Mucosa of descending colon (tissue), 3 donors: Measurements from ENCODE around the gene PAN3. TPM values are rescaled to one million over a fixed set of nuclear protein-coding genes. Genes with fewer than 3 reads are reported as not detected.

ENCODE experiments used
- ATAC-seq: fragments of 200-7000 bp; cut with Tn5 transposase; one replicate; pipeline ENCODE4 v1.9.1; 2020; ENCODE audit warnings: mild to moderate bottlenecking, moderate library complexity
- DNase-seq, 3 donors: peaks; one replicate each; pipeline ENCODE4 v3.0.0-alpha.2; 2020
- H3K36me3 ChIP-seq: fragments of 200-600 bp; one replicate; pipeline ENCODE4 v1.8.0; 2021; ENCODE audit warnings: low read depth, mild to moderate bottlenecking
- H3K4me1 ChIP-seq: fragments of 200-600 bp; one replicate; pipeline ENCODE4 v1.8.0; 2021; ENCODE audit warnings: low read depth, mild to moderate bottlenecking
- H3K4me3 ChIP-seq: fragments of 200-600 bp; one replicate; pipeline ENCODE4 v1.8.0; 2021; ENCODE audit warnings: mild to moderate bottlenecking
- H3K9me3 ChIP-seq: fragments of 200-600 bp; one replicate; pipeline ENCODE4 v1.8.0; 2021; ENCODE audit warnings: mild to moderate bottlenecking
- CTCF ChIP-seq: fragments of 200-600 bp; IDR thresholded peaks from one replicate; pipeline ENCODE4 v1.8.0; 2022; ENCODE audit warnings: antibody characterized with exemption, mild to moderate bottlenecking
- intact Hi-C, 2 donors: fragments of 100-400 bp; cut with DNase I in 1 of 2; cut with micrococcal nuclease in 1 of 2; formaldehyde crosslinking; loops; one replicate each; pipeline versions ENCODE4 v1.11.0 to v1.11.1; 2022; cut with DNase I, micrococcal nuclease
- total RNA-seq, 3 donors: library from RNA; stranded (reverse); fragmentation: NEBNext Ultra II Directional in 2 of 3; extraction: Animal tissue kit (Norgen Biotek cat#: 25700) in 2 of 3; gene quantifications; one replicate each; pipeline versions ENCODE4 v1.2.1 to v1.2.4, GENCODE V29; 2021 to 2023
- donor health status: DM: no; HTN: no; CAD: no; lungs with moderate emphysema.
- donor health status: DM: no; HTN: no; CAD: no.
- donor health status: DM: no; HTN: yes; CAD: no.

Gene PAN3
- total RNA-seq, 3 donors from 2014 or later = 28.4 to 43.7 (median 40.2) TPM

GRCh38 chr13:28325022-28325421 is 186.7 kb downstream of the PAN3 start:
- H3K4me3 ChIP-seq = no peak overlapping the region
- H3K4me1 ChIP-seq = peaks cover 3% of the 10 kb centered on the region
- H3K36me3 ChIP-seq = no peaks in the 10 kb centered on the region
- no peak for TF ChIP-seq CTCF
- intact Hi-C loops = loop anchor here in 1 of 2 donors (10.0 kb wide), 1 partner anchor 310 kb away; no protein-coding TSS in a partner anchor
- no peaks in the 10 kb centered on the region for H3K9me3 ChIP-seq
- ATAC-seq (no peak), DNase-seq (no peak)

GRCh38 chr13:28326056-28326455 is 187.7 kb downstream of the PAN3 start:
- Histone ChIP-seq H3K4me1 (peaks cover 1% of the 10 kb centered on the region), H3K36me3 (no peaks in the 10 kb centered on the region), H3K9me3 (no peaks in the 10 kb centered on the region), H3K4me3 (no peak overlapping the region)
- intact Hi-C loops = loop anchor here in 1 of 2 donors (10.0 kb wide), 1 partner anchor 309 kb away; no protein-coding TSS in a partner anchor
- DNase-seq (no peak), ATAC-seq (no peak)
- TF ChIP-seq CTCF = no peak

DNA sequence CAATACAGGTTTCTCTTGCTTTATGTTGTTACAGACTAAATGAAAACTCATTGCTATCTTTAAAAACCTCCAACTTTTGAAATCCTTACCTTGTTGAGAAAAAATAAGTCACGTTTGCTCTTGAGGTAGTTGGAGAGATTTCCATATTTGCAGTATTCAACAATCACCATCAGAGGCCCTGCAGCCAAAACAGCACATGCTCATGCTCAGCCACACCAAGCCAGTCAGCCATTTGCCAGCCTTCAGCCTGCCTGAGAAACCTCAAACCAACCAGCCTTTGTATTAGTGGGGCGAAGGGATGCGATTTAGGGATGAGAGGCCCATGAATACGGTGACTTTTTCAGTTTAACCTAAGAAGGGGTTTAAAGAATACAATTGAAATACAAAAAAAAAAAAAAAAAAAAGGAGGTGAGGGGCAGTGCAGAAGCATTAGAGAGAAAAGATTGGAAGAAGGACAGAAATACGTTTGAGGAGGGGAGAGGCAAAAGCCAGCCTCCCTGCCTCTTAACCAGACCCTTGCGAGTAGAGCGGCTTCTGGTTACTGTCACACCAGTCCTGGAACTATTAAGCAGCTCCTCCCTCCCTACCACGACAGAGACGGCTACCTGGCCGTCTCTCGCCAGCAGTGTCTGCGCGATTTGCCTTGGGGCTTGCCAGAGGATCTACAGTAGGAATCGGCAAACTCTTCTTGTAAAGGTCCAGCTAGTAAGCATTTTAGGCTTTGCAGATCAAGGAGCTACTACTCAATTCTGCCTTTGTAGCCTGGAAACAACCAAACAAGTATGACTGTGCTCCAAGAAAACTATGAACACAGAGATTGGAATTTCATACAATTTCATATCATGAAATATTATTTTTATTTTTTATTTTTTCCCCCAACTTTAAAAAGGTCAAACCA is 189.3 kb downstream of the PAN3 start:
- Histone ChIP-seq H3K4me3 (no peak overlapping the region), H3K36me3 (no peaks in the 10 kb centered on the region), H3K9me3 (no peaks in the 10 kb centered on the region), H3K4me1 (no peaks in the 10 kb centered on the region)
- ATAC-seq (no peak), DNase-seq (no peak)
- no peak for TF ChIP-seq CTCF
- intact Hi-C loops = loop anchor here in 1 of 2 donors (10.0 kb wide), 1 partner anchor 307 kb away; no protein-coding TSS in a partner anchor

DNA sequence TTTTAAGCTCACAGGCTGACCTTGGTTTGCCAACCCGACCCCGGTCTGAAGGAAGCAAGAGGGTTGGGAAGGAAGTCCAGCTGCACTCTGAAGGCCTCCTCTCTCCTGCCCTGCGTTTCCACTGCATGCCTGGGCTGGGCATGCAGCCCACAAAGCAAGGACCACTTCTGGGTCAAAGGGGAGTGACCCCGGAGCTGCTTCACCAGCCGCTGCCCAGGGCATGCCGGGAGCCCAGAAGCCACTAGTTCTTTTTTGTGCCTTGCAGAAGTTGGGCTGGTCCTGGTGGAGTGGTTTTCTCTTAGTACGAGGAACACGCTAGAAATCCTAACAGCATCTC is 189.9 kb downstream of the PAN3 start:
- no peak for DNase-seq
- H3K9me3 ChIP-seq = no peaks in the 10 kb centered on the region
- H3K36me3 ChIP-seq = no peaks in the 10 kb centered on the region
- TF ChIP-seq CTCF = no peak
- H3K4me3 ChIP-seq = no peak overlapping the region
- H3K4me1 ChIP-seq = no peaks in the 10 kb centered on the region
- no peak for ATAC-seq
- intact Hi-C loops = loop anchor here in 1 of 2 donors (10.0 kb wide), 1 partner anchor 307 kb away; no protein-coding TSS in a partner anchor

DNA sequence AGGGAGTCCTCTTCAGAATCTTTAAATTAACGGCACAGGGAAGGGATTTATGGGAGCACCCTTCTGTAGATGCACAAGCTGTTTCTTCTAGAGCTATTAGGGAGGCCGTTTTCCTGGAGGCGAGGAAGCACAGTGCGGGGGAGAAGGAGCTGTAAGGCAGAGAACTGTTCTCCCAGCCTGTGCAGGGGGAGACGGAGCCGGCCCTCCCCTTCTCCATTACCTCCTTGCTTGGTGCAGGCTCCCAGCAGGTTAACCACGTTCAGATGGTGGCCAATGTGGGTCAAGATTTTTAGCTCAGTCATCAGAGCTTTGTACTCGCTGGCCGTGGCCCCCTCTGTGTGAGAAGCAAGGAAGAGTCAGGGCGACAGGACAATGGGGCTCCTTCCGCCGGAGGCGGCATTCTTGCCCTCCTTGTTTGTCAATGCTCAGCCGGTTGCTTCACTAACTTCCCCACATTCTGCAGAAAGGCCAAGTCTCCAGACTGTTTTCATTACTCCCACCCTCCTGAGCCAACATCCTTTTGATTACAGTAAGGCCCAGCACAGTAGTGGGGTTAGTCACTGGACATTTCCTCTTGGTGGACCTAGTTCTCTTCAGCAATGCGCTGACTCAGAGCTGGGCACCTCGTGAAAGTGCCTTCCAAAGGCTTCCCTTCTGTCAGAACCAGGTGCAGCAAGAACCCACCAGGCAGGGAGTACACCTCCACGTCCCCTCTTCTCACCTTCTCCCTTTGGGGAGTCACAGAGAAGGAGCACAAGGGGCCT is 191.2 kb downstream of the PAN3 start:
- Histone ChIP-seq H3K4me1 (no peaks in the 10 kb centered on the region), H3K4me3 (no peak overlapping the region), H3K36me3 (no peaks in the 10 kb centered on the region), H3K9me3 (no peaks in the 10 kb centered on the region)
- peak; percentile 25 for ATAC-seq
- intact Hi-C loops = loop anchor here in 1 of 2 donors (10.0 kb wide), 1 partner anchor 305 kb away; no protein-coding TSS in a partner anchor
- DNase-seq = no peak
- no peak for TF ChIP-seq CTCF
